Measurements from ENCODE around the gene PICALM. TPM values are rescaled to one million over a fixed set of nuclear protein-coding genes. Genes with fewer than 3 reads are reported as not detected.

Gene PICALM
- total and polyA plus RNA-seq, 9 of the 15 experiments (the other 6 are each of a cell fraction or from before 2014, with no cell fraction given) = 41.3 to 990 (median 309) TPM

- no peak for TF ChIP-seq ZNF280A (IDR thresholded peaks at IDR 0.05; ENCODE audit: low read depth, partially characterized antibody)
- peak in 1 of 2 experiments; percentile 56; a peak in 1 of 4 replicates for TF ChIP-seq ARNT (IDR thresholded peaks at IDR 0.05)
- TF ChIP-seq SMARCC2 (IDR thresholded peaks at IDR 0.05; ENCODE audit: low read depth) = 0 out of 2 replicates have a peak, but pooled peaks have one; percentile 33
- TF ChIP-seq HMBOX1 (IDR thresholded peaks at IDR 0.05) = peak; percentile 52
- peak; percentile 70 for TF ChIP-seq TEAD2 (tag; IDR thresholded peaks at IDR 0.05)
- peak; percentile 4; the same call in 1 of the 2 replicates for TF ChIP-seq TAL1 (IDR thresholded peaks at IDR 0.05)
- TF ChIP-seq TFE3 (CRISPR knock-in tag; IDR thresholded peaks at IDR 0.05) = no peak
- peak; percentile 73; the same call in 1 of the 2 replicates for TF ChIP-seq FOXJ2 (tag; IDR thresholded peaks at IDR 0.05)
- no peak for TF ChIP-seq STAT6 (CRISPR knock-in tag; IDR thresholded peaks at IDR 0.05)
- TF ChIP-seq FOXK1 (CRISPR knock-in tag; IDR thresholded peaks at IDR 0.05; ENCODE audit: borderline replicate concordance) = peak; percentile 86; the same call in 1 of the 2 replicates
- no peak for TF ChIP-seq NR4A1 (CRISPR knock-in tag; IDR thresholded peaks at IDR 0.05)
- TF ChIP-seq NR4A1 (tag; IDR thresholded peaks at IDR 0.05) = peak; percentile 77; the same call in 1 of the 2 replicates
- TF ChIP-seq PKNOX1 (IDR thresholded peaks at IDR 0.05) = peak; percentile 73
- TF ChIP-seq RB1 (IDR thresholded peaks at IDR 0.05; ENCODE audit: low read depth) = no peak
- peak; percentile 78 for TF ChIP-seq NCOR1 (IDR thresholded peaks at IDR 0.05)
- TF ChIP-seq TAF9B (IDR thresholded peaks at IDR 0.05; ENCODE audit: partially characterized antibody) = peak; percentile 42
- 0 out of 2 replicates have a peak, but pooled peaks have one; percentile 24 for TF ChIP-seq ZBTB12 (CRISPR knock-in tag; IDR thresholded peaks at IDR 0.05)
These were observed 671 bp upstream of the PICALM start (continued) for GRCh38 chr11:86069408-86070101.

Measured in K562 (cell line).